Keratinocyte (primary cell): Measurements from ENCODE around the gene FBXO31.
"Not testable (repeated sequence)": the region's sequence is repeated elsewhere in the genome, so short reads cannot be mapped to it uniquely, and the experiment has no call there.

Source experiments
- CTCF ChIP-seq, 3 experiments: IDR thresholded peaks in 1 of 3; conservative IDR thresholded peaks in 1 of 3; optimal IDR thresholded peaks in 1 of 3; 2 replicates in 2 of 3; 3 replicates in 1 of 3; pipeline versions ENCODE3 to v1.5.1; 2011; ENCODE audit warnings: low read length in 3 of 3, mild to moderate bottlenecking in 3 of 3, moderate library complexity in 2 of 3, control low read depth in 1 of 3, inconsistent platforms in 1 of 3; ENCODE audit not compliant: insufficient read depth in 2 of 3; ENCODE audit errors: extremely low read depth in 1 of 3
- EZH2 ChIP-seq: IDR thresholded peaks from one replicate; pipeline ENCODE4 v1.6.1; 2012; ENCODE audit warnings: inconsistent platforms, mild to moderate bottlenecking, low read length, moderate library complexity

- TF ChIP-seq CTCF (optimal IDR thresholded peaks at IDR 0.05 in 1 of 3, IDR thresholded peaks at IDR 0.05 in 1 of 3, conservative IDR thresholded peaks at IDR 0.05 in 1 of 3; ENCODE audit: extremely low read depth in 1 of 3, insufficient read depth in 2 of 3, low read length in 3 of 3); EZH2: not testable (repeated sequence)
Observed at GRCh38 chr16:87379312-87379752, 4.2 kb downstream of the FBXO31 start.
